GM12878 (cell line): ENCODE measurements around the gene MATN1. TPM values are rescaled to one million over a fixed set of nuclear protein-coding genes. Genes with fewer than 3 reads are reported as not detected.

Experiments used
- ATF2 ChIP-seq: IDR thresholded peaks from 2 replicates; pipeline ENCODE4 v1.6.1; 2012; ENCODE audit warnings: low read length, inconsistent platforms
- ATF7 ChIP-seq: fragments of 450-650 bp; IDR thresholded peaks from 2 replicates; pipeline ENCODE4 v1.6.1; 2016; ENCODE audit warnings: low read depth, mild to moderate bottlenecking
- BCL3 ChIP-seq: IDR thresholded peaks from 2 replicates; pipeline ENCODE4 v1.6.1; 2011; ENCODE audit warnings: borderline replicate concordance, low read depth, mild to moderate bottlenecking, moderate library complexity, low read length; ENCODE audit not compliant: insufficient read depth, poor library complexity, severe bottlenecking
- CEBPZ ChIP-seq: fragments of 150-350 bp; IDR thresholded peaks from 2 replicates; pipeline ENCODE4 v1.6.1; 2016; ENCODE audit warnings: low read depth, low read length
- CHD2 ChIP-seq: IDR thresholded peaks from 2 replicates; pipeline ENCODE4 v1.6.1; 2011; ENCODE audit warnings: low read depth, low read length, improper control_type of control experiment, borderline replicate concordance
- E2F4 ChIP-seq: IDR thresholded peaks from 2 replicates; pipeline ENCODE4 v1.6.1; 2012; ENCODE audit warnings: low read depth, low read length, improper control_type of control experiment
- FOS ChIP-seq: IDR thresholded peaks from 3 replicates; pipeline ENCODE4 v1.6.1; 2011; ENCODE audit warnings: borderline replicate concordance; ENCODE audit not compliant: insufficient read length; ENCODE audit errors: extremely low read depth
- HDAC6 ChIP-seq: fragments of 200-600 bp; sonication (generic); IDR thresholded peaks from one replicate; pipeline ENCODE4 v1.8.0; 2017; ENCODE audit warnings: antibody characterized with exemption; ENCODE audit not compliant: unreplicated experiment
- IKZF1 ChIP-seq: fragments of 450-650 bp; conservative IDR thresholded peaks from 2 replicates; pipeline ENCODE4 v1.6.1; 2017; ENCODE audit warnings: antibody characterized with exemption, mild to moderate bottlenecking
- MEF2A ChIP-seq: IDR thresholded peaks from 2 replicates; pipeline ENCODE4 v1.6.1; 2011; ENCODE audit warnings: low read depth, mild to moderate bottlenecking, low read length, moderate library complexity; ENCODE audit not compliant: insufficient read depth
- MLLT1 ChIP-seq: fragments of 450-650 bp; IDR thresholded peaks from 2 replicates; pipeline ENCODE4 v1.6.1; 2016; ENCODE audit warnings: mild to moderate bottlenecking
- MTA2 ChIP-seq: fragments of 450-650 bp; IDR thresholded peaks from 2 replicates; pipeline ENCODE4 v1.6.1; 2016; ENCODE audit warnings: low read depth, mild to moderate bottlenecking, moderate library complexity
- PBX3 ChIP-seq: IDR thresholded peaks from 2 replicates; pipeline ENCODE4 v1.6.1; 2011; ENCODE audit warnings: mild to moderate bottlenecking, low read depth, low read length, moderate library complexity; ENCODE audit not compliant: insufficient replicate concordance
- POLR2AphosphoS5 ChIP-seq: IDR thresholded peaks from 2 replicates; pipeline ENCODE4 v1.6.1; 2011; ENCODE audit warnings: mild to moderate bottlenecking, low read length, inconsistent platforms
- SP1 ChIP-seq: IDR thresholded peaks from one replicate; pipeline ENCODE4 v1.6.1; 2011; ENCODE audit warnings: low read depth, low read length
- USF1 ChIP-seq: IDR thresholded peaks from 2 replicates; pipeline ENCODE4 v1.6.1; 2011; ENCODE audit warnings: borderline replicate concordance, low read depth, mild to moderate bottlenecking, moderate library complexity, mixed read lengths, low read length; ENCODE audit not compliant: insufficient read depth; ENCODE audit errors: extremely low read length
- ZNF217 ChIP-seq: fragments of 450-650 bp; IDR thresholded peaks from 2 replicates; pipeline ENCODE4 v1.6.1; 2017; ENCODE audit warnings: antibody characterized with exemption, mild to moderate bottlenecking
- ZNF622 ChIP-seq: fragments of 450-650 bp; IDR thresholded peaks from 2 replicates; pipeline ENCODE4 v1.6.1; 2017; ENCODE audit warnings: mild to moderate bottlenecking, inconsistent platforms
- polyA plus RNA-seq, 11 experiments: library from polyadenylated mRNA; depleted of rRNA in 4 of 11; unstranded in 6 of 11; stranded (reverse) in 5 of 11; fragments of >200 nt; fragmentation: Nextera tagmentation in 4 of 11; fragmentation: Illumina TruSeq in 1 of 11; extraction: Ambion mirVana in 4 of 11; extraction: Trizol in 1 of 11; gene quantifications; 1 replicate in 1 of 11; 2 replicates in 10 of 11; pipeline versions ENCODE4 v1.2.1 to v1.2.3, GENCODE V29; 2011 to 2016; ENCODE audit warnings: inconsistent platforms in 2 of 11, missing spikeins in 2 of 11, low read depth in 1 of 11
- total RNA-seq, 4 experiments: library from RNA; depleted of rRNA in 3 of 4; stranded (reverse); fragments of >200 nt in 3 of 4; fragmentation: Illumina TruSeq in 1 of 4; extraction: Trizol in 1 of 4; gene quantifications; 2 replicates each; pipeline versions ENCODE4 v1.2.1 to v1.2.3, GENCODE V29; 2013 to 2021

Gene MATN1
- total and polyA plus RNA-seq, 10 of the 15 experiments (the other 5 are each of a cell fraction or from before 2014, with no cell fraction given), result 0.04 to 0.50 (median 0.10) TPM; not detected in 1

- TF ChIP-seq MLLT1 (peak; percentile 75), PBX3 (no peak), MTA2 (no peak; the same call in 1 of the 2 replicates), USF1 (no peak), SP1 (no peak), HDAC6 (no peak), BCL3 (no peak), CHD2 (peak; percentile 77), ZNF622 (no peak), ATF7 (no peak), MEF2A (no peak), ATF2 (no peak), POLR2AphosphoS5 (peak; percentile 37; the same call in 1 of the 2 replicates), E2F4 (no peak), CEBPZ (no peak), FOS (no peak), ZNF217 (no peak), IKZF1 (0 out of 2 replicates have a peak, but pooled peaks have one; percentile 34)
These were observed 21.9 kb upstream of the MATN1 start (continued) for GRCh38 chr1:30745156-30745833.
